HG03354 (cell line): ENCODE measurements around the gene ARMC3.
A peak's percentile ranks its signal among the peaks of the same experiment; 100 is the strongest.
"Not testable (repeated sequence)": the region's sequence is repeated elsewhere in the genome, so short reads cannot be mapped to it uniquely, and the experiment has no call there.

Experiments used
- ATAC-seq: cut with Tn5 transposase; IDR thresholded peaks from one replicate; pipeline ENCODE4 v1.9.1; 2021; ENCODE audit warnings: mild to moderate bottlenecking; ENCODE audit not compliant: unreplicated experiment, poor library complexity, severe bottlenecking

ARMC3 gene

DNA sequence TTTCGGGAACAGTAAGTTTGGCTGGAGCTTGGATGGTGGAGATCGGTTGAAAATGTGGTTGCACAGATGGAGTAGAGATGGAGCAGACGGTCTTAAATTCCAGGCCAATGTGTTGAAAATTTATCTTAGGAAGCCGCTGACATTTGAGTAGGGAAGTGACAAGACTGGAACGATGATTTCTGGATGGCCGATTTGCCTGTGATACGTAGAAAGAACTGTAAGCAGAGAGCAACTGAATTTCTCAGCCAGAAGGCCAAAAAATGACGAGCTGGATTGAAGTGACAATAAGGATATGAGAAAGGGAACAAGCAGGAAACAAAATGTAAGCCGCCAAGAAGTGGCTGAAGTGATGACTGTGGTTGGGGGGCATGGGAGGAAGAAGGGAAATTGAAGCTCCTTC, 687 bp upstream of the ARMC3 start:
- ATAC-seq, result peak; percentile 4

DNA sequence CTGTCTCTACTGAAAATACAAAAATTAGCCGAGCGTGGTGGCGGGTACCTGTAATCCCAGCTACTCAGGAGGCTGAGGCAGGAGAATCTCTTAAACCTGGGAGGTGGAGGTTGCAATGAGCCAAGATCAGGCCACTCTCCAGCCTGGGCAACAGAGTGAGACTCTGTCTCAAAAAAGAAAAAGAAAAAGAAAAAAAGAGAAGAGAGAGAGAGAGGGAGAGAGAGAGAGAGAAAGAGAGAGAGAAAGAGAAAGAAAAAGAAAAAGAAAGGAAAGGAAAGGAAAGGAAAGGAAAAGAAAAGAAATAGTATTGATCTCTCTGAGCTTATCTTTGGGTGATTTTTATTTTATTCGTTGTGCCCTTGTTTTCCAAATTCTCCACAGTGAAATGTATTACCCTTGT, 1.2 kb downstream of the ARMC3 start:
- not testable (repeated sequence) for ATAC-seq

DNA sequence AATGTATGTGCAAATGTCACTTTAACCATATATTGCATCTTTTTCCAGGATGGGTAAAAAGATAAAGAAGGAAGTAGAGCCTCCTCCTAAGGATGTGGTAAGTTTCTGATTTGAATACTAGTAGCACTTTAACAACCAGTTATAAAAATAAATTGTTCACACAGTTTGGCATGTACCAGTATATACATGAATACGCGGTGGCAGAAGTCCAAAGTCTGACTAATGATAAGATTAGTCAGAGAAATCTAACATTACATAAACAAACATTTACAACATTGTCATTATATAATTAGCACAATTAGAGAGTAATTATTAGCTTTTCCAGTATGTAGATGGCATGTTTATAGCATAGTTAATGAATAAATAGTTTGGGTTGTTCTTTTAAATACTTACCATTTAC, 4.1 kb downstream of the ARMC3 start:
- peak; percentile 40 for ATAC-seq

DNA sequence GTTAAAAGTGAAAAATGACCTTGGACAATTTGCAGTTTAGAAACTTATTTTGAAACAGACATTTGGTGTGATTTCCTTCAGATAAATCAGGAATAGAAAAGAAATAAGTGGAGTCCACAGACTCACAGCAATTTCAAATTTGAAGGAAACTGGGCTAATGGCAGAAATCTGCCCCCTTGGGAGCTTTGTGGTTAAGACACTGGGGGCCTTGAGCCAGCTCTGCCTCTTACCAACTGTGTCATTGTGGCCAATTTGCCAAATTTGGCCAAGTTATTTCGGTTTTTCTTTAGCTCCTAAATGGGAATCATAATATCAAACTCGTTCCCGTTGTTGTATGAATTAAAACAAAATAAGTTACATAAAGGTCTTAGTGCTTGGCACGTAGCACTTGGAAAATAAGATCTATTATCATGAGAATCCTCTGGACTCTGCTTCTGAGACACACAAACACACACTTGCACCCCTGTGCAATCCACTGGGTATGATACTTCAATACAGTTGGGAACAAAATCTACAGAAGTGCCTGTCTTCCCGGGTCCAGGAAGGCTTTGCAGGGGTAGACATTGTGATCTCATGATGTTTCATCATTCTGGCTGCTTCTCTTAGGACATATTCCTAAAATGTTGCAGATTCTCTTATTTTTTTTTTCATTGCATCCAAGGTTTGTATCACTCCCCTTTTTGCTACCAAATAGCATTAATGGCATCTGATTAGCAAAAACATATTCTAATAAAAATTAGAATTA, 4.9 kb downstream of the ARMC3 start:
- ATAC-seq, result no peak

DNA sequence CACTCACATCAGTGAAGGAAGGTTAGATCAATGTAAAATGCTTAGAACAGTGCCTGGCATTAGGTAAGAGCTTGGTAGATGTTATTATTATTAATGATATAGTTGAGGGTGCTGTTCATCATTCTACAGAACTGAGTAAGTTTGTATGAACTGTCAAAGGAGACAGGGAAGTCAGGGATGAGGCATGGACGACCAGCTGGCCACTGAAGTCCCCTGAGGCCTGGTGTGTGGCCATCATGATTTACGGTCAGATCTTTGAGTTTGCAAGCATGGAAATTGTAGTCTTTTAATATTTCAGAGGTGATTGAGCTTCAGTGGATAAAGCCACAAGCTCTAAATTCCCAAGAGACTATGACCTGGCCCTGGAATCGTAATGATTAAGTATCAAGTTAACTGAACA, 6.9 kb downstream of the ARMC3 start:
- ATAC-seq, result no peak

DNA sequence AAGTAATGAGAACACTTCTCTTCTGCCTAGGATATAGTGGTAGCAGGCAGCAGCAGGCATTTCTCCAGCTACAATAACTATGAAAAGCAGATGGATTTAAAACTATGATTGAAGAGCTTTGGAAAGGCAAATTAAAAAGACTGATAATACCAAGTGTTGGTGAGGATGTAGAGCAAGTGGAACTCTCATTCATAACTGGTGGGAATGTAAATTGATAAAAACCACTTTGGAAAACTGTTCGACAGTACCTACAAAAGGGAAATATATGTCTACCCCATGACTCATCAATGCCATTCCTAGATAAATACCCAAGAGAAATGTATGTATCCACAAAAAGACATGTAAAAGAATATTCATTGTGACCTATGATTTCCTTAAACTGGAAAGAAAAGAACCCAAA, 14.6 kb downstream of the ARMC3 start:
- ATAC-seq, result no peak

DNA sequence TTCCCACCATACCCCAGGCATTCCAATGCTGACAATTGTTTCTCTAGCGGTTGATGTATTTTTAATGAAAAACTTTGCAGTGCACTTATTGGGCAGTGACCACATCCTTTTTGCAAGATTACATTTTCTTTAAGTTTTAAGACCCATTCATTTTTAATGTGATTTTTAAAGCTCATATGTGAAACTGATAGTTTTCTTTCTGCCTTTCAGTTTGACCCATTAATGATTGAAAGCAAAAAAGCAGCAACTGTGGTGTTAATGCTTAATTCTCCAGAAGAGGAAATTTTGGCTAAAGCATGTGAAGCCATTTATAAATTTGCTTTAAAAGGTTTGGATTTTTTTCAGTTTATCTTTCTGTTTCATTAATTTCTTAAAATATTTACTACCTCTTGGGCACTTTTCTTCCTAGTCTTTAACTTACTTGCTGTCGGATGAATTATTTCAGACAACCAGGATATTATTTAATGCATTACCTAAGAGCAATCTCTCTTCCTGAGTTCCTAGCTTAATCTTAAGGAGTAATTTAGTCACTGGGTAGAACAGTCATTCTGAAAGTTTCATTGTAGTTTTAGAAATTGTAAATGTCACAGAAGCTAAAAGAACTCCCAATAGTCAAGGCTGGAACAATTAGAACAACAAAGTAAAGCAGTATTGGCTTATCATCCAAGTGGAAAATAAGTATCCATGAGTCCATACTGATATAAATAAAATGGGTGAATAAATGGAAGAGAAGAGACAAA, 18.3 kb downstream of the ARMC3 start:
- peak; percentile 90 for ATAC-seq

DNA sequence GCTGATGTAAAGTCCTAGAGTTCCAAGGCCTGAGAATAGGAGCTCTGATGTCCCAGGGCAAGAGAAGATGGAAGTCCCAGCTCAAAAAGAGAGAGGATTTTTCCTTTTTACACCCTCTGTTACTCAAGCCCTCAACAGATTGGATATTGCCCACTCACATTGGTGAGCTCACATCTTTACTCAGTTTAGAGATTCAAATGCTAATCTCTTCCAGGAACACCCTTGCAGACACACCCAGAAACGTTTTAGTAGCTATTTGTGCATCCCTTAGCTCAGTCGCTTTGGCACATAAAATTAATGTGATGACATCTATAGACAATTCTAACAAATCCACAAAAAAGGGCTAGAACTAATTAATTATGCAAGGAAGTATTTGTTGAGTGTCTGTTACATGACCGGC, 27.1 kb downstream of the ARMC3 start:
- ATAC-seq, result no peak

DNA sequence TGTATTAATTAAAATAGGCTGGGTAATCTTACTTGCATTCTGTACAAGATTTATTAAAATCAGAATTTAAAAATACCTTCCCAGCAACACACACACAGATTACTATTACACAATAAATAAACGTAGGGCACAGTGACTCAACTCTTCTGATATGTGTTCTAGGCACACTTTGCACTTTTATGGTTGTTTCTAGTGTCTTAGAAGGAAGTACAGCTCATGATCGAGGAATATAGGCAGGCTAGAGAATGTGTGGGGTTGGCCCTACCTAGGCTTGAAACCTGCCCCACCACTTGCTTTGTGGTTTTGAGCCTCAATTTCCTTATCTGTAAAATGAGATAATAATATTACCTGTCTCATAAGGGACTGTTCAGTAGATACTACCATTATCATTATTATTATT, 30.5 kb downstream of the ARMC3 start:
- ATAC-seq, result no peak

DNA sequence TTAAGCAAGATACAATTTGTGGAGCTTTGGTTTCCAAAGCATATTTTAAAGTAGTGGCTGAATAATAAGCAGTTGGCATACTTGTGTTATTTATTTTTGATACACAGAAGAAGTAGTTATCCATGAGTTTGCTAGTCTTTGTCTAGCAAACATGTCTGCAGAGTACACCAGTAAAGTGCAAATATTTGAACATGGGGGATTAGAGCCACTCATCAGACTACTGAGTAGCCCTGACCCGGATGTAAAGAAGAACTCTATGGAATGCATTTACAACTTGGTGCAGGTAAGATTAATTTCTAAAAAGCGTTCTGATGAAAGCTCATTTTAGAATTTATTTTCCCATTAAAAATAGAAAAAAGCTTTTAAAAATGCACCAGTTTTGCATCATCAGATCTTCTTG, 31.4 kb downstream of the ARMC3 start:
- no peak for ATAC-seq

DNA sequence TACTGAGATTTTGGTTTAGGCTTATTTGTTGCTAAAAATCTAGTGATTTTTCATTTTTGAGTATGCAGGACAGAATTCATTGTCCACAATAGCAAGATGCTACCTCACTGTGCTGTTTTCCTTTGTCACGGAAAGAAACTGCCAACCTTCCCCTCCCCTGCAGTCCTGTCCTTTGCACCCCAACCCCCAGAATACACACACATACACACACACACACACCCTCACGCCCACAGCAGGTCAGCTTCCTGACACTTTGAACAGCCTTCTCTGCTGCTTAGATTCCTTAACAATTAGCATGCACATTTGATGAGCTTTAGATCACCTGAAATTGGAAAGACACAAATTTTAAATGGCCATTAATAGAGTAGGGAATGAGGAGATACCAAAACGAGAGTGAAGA, 32.1 kb downstream of the ARMC3 start:
- ATAC-seq, result no peak

DNA sequence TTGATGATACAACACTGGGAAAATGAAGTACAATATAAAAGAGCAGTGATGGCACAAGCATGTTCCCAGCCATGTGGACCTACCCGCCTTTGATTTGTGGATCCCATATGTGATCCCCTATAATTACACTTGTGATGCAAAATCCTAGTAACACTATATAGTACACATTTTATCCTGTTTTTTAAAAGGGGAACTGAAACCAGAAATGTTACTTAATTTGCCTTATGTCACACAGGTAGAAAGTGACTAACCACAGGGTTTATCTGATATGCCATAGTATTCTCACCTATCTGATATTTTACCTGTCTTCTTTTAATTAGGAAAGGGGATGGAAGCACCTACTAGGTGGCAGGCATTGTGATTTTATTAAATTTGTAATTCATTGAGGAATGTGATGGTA, 35.0 kb downstream of the ARMC3 start:
- ATAC-seq, result no peak

DNA sequence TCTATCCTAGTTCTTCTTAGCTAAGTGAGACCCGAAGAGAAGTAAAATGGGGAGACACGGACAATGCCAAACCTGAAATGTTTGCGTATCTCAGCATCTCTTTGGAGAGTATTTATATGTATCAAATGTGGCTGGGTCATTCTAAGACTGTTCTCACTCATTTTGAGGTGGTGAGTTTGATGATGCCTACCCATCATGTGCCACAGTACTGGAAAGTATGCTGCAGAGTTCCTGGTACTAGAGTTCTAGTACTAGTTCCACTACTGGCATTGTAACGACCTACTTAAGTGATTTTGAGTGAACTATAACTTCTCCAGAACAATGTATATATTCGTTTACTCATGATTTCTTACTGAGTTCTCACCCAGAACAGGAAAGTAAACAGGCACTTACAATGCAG, 41.9 kb downstream of the ARMC3 start:
- ATAC-seq, result no peak

DNA sequence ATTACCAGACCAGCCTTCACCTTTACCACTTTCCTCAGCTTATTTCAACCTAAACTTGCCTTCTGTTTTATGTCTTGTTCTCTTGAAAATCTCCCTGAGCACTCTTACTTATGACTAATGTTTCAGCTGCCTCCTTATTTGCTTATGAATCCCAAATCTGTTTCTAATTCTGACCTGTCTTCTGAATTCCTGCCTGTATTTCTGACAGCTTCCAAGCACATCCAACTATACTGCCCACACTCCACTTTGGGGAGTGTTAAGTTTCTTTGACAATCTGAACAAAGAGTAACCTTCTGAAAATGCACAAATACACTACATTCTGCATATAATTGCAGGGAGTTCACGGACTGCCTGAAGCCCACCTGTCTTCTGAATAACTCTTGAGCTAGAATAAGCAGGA, 48.7 kb downstream of the ARMC3 start:
- ATAC-seq, result no peak

DNA sequence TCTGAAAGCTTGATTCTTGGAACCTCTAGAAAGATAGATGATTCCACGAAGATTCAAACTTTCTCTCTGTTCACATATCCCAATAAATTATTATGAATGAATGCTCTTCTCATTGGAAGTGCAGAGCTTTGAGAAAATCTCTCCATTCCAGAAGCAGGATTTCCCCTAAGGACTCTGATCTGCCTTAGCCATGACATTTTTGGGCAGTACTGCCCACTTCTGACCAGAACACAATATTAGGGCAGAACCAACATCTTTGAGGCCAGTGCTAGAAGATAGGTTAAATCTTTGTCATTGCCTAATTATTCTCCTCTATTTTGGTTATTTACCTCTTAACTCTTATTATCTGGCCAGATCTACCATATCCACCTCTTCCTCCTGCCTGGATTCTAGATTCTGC, 49.9 kb downstream of the ARMC3 start:
- no peak for ATAC-seq

DNA sequence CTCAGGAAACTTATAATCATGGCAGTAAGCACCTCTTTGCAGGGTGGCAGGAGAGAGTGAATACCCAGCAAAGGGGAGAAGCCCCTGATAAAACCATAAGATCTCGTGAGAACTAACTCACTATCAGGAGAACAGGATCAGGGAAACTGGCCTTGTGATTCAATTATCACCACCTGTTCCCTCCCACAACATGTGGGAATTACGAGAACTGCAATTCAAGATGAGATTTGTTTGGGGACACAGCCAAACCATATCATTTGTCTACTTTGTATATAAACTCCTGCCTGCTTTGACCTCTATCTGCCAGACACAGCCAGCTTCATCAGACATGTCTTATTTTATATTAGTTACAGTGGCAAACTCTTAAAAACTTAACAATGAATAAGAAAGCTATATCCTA, 50.4 kb downstream of the ARMC3 start:
- no peak for ATAC-seq

DNA sequence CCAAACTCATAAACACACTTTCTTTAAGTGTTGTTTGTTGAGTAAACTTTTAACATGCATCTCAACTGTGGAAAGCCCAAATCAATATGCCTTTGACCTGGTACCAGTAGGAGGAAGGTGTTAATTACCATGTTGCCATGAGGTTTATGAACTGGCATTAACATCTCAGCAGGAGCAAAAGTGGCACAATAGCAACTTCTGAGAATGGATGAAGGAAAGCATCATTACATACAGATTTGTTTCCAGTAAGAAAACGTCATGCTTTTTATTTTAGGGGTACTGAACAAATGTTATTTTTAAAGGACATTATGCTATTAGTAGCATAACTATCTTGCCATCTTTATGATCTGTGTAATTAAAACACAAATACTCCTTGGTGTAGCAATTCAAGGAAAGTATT, 51.1 kb downstream of the ARMC3 start:
- ATAC-seq, result no peak

DNA sequence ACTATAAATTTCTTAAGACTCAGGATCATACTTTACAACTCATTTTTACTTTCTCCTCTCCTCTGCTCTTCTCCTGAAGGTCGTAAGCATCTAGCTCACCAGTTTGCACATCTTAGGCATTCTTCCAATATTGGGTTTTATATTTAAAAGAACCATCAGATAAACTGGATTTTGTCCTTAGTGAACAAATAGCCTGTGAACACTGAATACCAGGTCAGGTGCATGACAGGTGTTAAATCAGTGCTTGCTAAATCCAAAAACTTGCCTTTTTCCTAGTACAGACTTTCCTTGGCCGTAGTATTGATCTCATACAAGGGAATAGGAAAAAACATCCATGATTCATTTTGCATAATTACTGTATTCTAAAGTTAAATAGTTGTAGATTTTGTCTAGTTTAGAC, 53.0 kb downstream of the ARMC3 start:
- ATAC-seq, result no peak

DNA sequence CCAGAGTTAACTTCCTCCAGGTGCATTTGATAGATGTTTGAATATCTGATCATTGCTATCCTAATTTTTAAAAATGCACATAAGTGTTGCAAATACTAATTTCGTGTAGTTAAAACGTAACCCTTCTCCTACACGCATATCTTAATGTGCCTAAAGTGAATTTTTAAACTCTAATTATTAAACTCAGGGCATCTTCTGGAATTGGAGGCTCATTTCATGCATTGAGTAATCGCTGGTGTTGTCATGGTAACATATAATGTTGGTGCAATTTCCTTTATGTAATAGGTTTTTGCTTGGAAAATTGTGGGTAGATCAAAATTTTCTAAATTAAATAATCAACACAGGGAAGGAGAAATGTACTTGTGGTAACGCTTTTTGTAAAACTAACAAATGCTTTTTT, 56.2 kb downstream of the ARMC3 start:
- no peak for ATAC-seq

DNA sequence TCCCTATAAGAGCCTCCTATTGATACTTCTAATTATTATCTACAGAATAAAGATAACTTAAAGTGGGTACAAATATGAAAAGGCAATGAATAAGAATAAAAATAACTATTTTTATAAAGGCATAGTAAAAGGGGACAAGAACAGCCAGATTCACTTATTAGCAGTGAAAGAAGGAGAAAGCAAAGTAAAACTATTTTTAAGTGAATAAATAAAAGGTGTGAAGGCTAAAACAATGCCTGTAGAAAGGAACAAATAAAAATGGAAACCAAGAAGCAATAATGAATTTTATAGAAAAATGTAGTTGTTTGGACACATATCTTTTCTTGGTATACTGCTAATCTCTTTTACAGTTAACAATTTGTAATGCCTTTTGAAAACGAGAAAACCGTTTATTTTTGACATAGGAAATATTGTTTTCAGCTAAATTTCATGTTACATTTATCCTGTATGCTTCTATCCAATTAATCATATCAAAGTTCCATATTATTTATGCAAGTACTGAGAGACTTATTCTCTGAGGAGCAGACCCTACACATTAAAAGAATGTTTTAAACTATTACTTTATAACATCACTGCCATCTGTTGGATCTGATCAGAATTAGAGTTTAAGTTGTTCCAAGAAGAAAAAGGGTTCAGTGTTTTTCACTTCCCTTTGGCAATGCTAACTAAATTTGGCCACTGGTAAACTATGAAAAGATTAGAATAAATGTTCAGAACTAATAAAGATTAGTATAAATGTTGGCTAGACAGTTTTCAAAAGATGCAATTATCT, 59.1 kb downstream of the ARMC3 start:
- ATAC-seq, result peak; percentile 65
